Activated naive CD8-positive, alpha-beta T cell treated with anti-CD3 and anti-CD28 coated beads, Interleukin-2, amount 10 ng/mL, durations not matched to agents 7 days and 5 days (primary cell): ENCODE results near the gene SRXN1. TPM values are rescaled to one million over a fixed set of nuclear protein-coding genes. Genes with fewer than 3 reads are reported as not detected.

Experiments used
- ATAC-seq: fragments of 150-1000 bp; cut with Tn5 transposase; one replicate; pipeline ENCODE4 v1.10.0; 2021; ENCODE audit warnings: low read depth, moderate library complexity
- POLR2A ChIA-PET: fragments of 350-600 bp; sonication (Branson Sonifier 250); formaldehyde crosslinking; loops from one replicate; lab custom pipeline; 2021; ENCODE audit warnings: antibody characterized with exemption; lab: Charles Lee
- DNase-seq: peaks from one replicate; pipeline ENCODE4 v3.0.0; 2021
- H3K27ac Mint-ChIP-seq: one replicate; pipeline ENCODE4 v1.8.0; 2022; ENCODE audit warnings: mild to moderate bottlenecking, mixed read lengths
- H3K27me3 Mint-ChIP-seq: one replicate; pipeline ENCODE4 v1.8.0; 2022; ENCODE audit warnings: mild to moderate bottlenecking, moderate library complexity, mixed read lengths
- H3K36me3 Mint-ChIP-seq: one replicate; pipeline ENCODE4 v1.8.0; 2021; ENCODE audit warnings: mild to moderate bottlenecking, mixed read lengths
- H3K4me1 Mint-ChIP-seq: one replicate; pipeline ENCODE4 v1.8.0; 2021; ENCODE audit warnings: mixed read lengths
- H3K4me3 Mint-ChIP-seq: one replicate; pipeline ENCODE4 v1.8.0; 2022; ENCODE audit warnings: mild to moderate bottlenecking, moderate library complexity, mixed read lengths
- H3K9me3 Mint-ChIP-seq: one replicate; pipeline ENCODE4 v1.8.0; 2021; ENCODE audit warnings: mixed read lengths
- total RNA-seq, 2 experiments: library from RNA; stranded (reverse); gene quantifications; one replicate each; pipeline ENCODE4 v1.2.3, GENCODE V29; 2021

The SRXN1 gene
- total RNA-seq, 2 experiments from 2014 or later: 11.6 to 11.7 TPM

GRCh38 chr20:609371-609964 lies 43.5 kb downstream of the SRXN1 start:
- no peak for DNase-seq
- H3K9me3 Mint-ChIP-seq: no peaks in the 10 kb centered on the region
- peaks cover 2% of the 10 kb centered on the region for H3K4me1 Mint-ChIP-seq
- no peak for ATAC-seq
- no peaks in the 10 kb centered on the region for H3K36me3 Mint-ChIP-seq
- peaks cover 47% of the 10 kb centered on the region for H3K27me3 Mint-ChIP-seq
- POLR2A ChIA-PET: no interaction called here
- H3K4me3 Mint-ChIP-seq: no peak overlapping the region
- no peak overlapping the region for H3K27ac Mint-ChIP-seq

GRCh38 chr20:608970-609369 lies 44.0 kb downstream of the SRXN1 start:
- Mint-ChIP-seq H3K27me3 (peaks cover 47% of the 10 kb centered on the region), H3K4me3 (no peak overlapping the region), H3K36me3 (no peaks in the 10 kb centered on the region), H3K9me3 (no peaks in the 10 kb centered on the region), H3K4me1 (peaks cover 2% of the 10 kb centered on the region), H3K27ac (no peak overlapping the region)
- no peak for DNase-seq
- POLR2A ChIA-PET: no interaction called here
- ATAC-seq: no peak

- POLR2A ChIA-PET: no interaction called here
- Mint-ChIP-seq H3K4me3 (no peak overlapping the region), H3K27me3 (peaks cover 35% of the 10 kb centered on the region), H3K36me3 (no peaks in the 10 kb centered on the region), H3K9me3 (no peaks in the 10 kb centered on the region), H3K27ac (no peak overlapping the region), H3K4me1 (peaks cover 2% of the 10 kb centered on the region)
- no peak for ATAC-seq
- DNase-seq: no peak
Measured at GRCh38 chr20:607476-607875, 45.5 kb downstream of the SRXN1 start.

GRCh38 chr20:605237-605636 lies 47.8 kb downstream of the SRXN1 start:
- POLR2A ChIA-PET: no interaction called here
- H3K4me1 Mint-ChIP-seq: peaks cover 2% of the 10 kb centered on the region

GRCh38 chr20:603116-603640 lies 49.8 kb downstream of the SRXN1 start:
- ATAC-seq (no peak), DNase-seq (no peak)
- Mint-ChIP-seq H3K27ac (no peak overlapping the region), H3K27me3 (peaks cover 4% of the 10 kb centered on the region), H3K9me3 (no peaks in the 10 kb centered on the region), H3K36me3 (no peaks in the 10 kb centered on the region), H3K4me3 (no peak overlapping the region), H3K4me1 (peaks cover 2% of the 10 kb centered on the region)
- POLR2A ChIA-PET: no interaction called here

More at GRCh38 chr20:605237-605636, 47.8 kb downstream of the SRXN1 start:
- DNase-seq (no peak), ATAC-seq (no peak)
- Mint-ChIP-seq H3K27me3 (peaks cover 16% of the 10 kb centered on the region), H3K27ac (no peak overlapping the region), H3K4me3 (no peak overlapping the region), H3K36me3 (no peaks in the 10 kb centered on the region), H3K9me3 (no peaks in the 10 kb centered on the region)

GRCh38 chr20:602111-602970 lies 50.7 kb downstream of the SRXN1 start:
- no peaks in the 10 kb centered on the region for H3K27me3 Mint-ChIP-seq
- no peaks in the 10 kb centered on the region for H3K9me3 Mint-ChIP-seq
- no peak overlapping the region for H3K4me3 Mint-ChIP-seq
- DNase-seq (no peak), ATAC-seq (no peak)
- POLR2A ChIA-PET: no interaction called here
- H3K36me3 Mint-ChIP-seq: no peaks in the 10 kb centered on the region
- H3K4me1 Mint-ChIP-seq: peaks cover 2% of the 10 kb centered on the region
- H3K27ac Mint-ChIP-seq: no peak overlapping the region

GRCh38 chr20:600736-601135 lies 52.3 kb downstream of the SRXN1 start:
- Mint-ChIP-seq H3K9me3 (no peaks in the 10 kb centered on the region), H3K27me3 (no peaks in the 10 kb centered on the region), H3K36me3 (no peaks in the 10 kb centered on the region), H3K27ac (no peak overlapping the region), H3K4me1 (no peaks in the 10 kb centered on the region), H3K4me3 (no peak overlapping the region)
- no peak for DNase-seq
- ATAC-seq: no peak
- POLR2A ChIA-PET: no interaction called here

- H3K27ac Mint-ChIP-seq: no peak overlapping the region
- POLR2A ChIA-PET: no interaction called here
- no peaks in the 10 kb centered on the region for H3K4me1 Mint-ChIP-seq
- H3K36me3 Mint-ChIP-seq: no peaks in the 10 kb centered on the region
- no peak for DNase-seq
- H3K9me3 Mint-ChIP-seq: no peaks in the 10 kb centered on the region
- ATAC-seq: no peak
- no peak overlapping the region for H3K4me3 Mint-ChIP-seq
- H3K27me3 Mint-ChIP-seq: no peaks in the 10 kb centered on the region
Measured at GRCh38 chr20:600141-600540, 52.9 kb downstream of the SRXN1 start.

- POLR2A ChIA-PET: no interaction called here
- Mint-ChIP-seq H3K27me3 (no peaks in the 10 kb centered on the region), H3K4me3 (no peak overlapping the region), H3K36me3 (no peaks in the 10 kb centered on the region), H3K27ac (no peak overlapping the region), H3K4me1 (no peaks in the 10 kb centered on the region), H3K9me3 (no peaks in the 10 kb centered on the region)
- ATAC-seq: no peak
- DNase-seq: no peak
Measured at GRCh38 chr20:598133-598850, 54.7 kb downstream of the SRXN1 start.

- Mint-ChIP-seq H3K36me3 (no peaks in the 10 kb centered on the region), H3K4me1 (no peaks in the 10 kb centered on the region), H3K9me3 (no peaks in the 10 kb centered on the region), H3K27ac (no peak overlapping the region), H3K27me3 (no peaks in the 10 kb centered on the region), H3K4me3 (no peak overlapping the region)
- DNase-seq (no peak), ATAC-seq (no peak)
- POLR2A ChIA-PET: no interaction called here
Measured at GRCh38 chr20:597560-597959, 55.4 kb downstream of the SRXN1 start.

Other genes starting within 250 kb of the SRXN1 start
- 100 to 1,000 TPM; 156 to 179 TPM for gene RBCK1, start 244.9 kb downstream of the SRXN1 start, total RNA-seq
- 10 to 100 TPM; 36.8 to 38.0 TPM for gene TBC1D20, start 190.7 kb downstream of the SRXN1 start, total RNA-seq
- gene CSNK2A1, start 109.4 kb downstream of the SRXN1 start, total RNA-seq: 100 to 1,000 TPM; 113 to 114 TPM
- gene TCF15, start 42.9 kb downstream of the SRXN1 start, total RNA-seq: not detected
- not detected for gene SCRT2, start 22.6 kb upstream of the SRXN1 start, total RNA-seq
- not detected for gene SLC52A3, start 115.3 kb upstream of the SRXN1 start, total RNA-seq
- gene FAM110A, start 180.5 kb upstream of the SRXN1 start, total RNA-seq: 10 to 100 TPM; 44.5 to 50.6 TPM